Breast epithelium (tissue), 3 donors: Measurements from ENCODE around the gene AARSD1.

Experiments used
- POLR2A ChIP-seq: fragments of 450-650 bp; IDR thresholded peaks from one replicate; pipeline ENCODE4 v1.6.1; 2016; ENCODE audit warnings: antibody characterized with exemption, mild to moderate bottlenecking, moderate library complexity
- POLR2AphosphoS5 ChIP-seq, 3 donors: sonication (generic); formaldehyde crosslinking; IDR thresholded peaks; one replicate each; pipeline ENCODE4 v1.6.1; 2017; ENCODE audit warnings: antibody characterized with exemption in 3 of 3
- TF ChIP-seq, protein P1 (sequence below), 3 donors: fragments of 450-650 bp; IDR thresholded peaks; one replicate each; pipeline ENCODE4 v1.5.1; 2016 to 2017; ENCODE audit warnings: antibody characterized with exemption in 3 of 3, mild to moderate bottlenecking in 3 of 3, moderate library complexity in 3 of 3

DNA sequence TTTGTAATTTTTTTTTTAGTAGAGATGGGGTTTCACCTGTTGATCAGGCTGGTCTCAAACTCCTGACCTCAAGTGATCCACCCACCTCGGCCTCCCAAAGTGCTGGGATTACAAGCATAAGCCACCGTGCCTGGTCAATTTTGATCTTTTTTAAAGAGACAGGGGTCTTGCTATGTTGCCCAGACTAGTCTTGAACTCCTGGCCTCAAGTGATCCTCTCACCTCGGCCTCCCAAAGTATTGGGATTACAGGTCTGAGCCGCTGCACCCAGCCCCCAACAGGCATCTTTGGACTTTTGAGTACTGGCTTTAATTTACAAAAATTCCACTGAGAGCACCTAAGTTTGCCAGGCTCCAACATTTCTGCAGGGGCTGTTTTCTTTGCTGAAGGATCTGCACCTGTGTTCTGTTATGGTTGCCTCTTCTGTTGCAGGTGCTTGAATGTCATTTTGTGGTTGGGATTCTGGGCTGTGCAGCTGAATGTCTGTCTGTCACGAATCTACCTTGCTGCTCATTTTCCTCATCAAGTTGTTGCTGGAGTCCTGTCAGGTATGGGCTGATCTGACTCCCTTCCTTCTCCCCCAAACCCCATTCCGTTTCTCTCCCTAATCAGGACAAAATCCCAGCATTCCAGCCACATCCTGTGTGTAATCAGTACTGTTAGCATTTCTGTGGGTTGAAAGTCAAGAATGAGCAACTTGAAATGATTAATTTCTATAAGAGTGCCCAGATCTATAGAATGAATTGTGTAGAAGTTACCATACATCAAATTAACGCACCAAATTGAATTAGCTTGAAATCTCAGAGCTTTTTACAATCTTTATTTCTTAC, 55.2 kb downstream of the AARSD1 start:
- TF ChIP-seq, protein P1, sequence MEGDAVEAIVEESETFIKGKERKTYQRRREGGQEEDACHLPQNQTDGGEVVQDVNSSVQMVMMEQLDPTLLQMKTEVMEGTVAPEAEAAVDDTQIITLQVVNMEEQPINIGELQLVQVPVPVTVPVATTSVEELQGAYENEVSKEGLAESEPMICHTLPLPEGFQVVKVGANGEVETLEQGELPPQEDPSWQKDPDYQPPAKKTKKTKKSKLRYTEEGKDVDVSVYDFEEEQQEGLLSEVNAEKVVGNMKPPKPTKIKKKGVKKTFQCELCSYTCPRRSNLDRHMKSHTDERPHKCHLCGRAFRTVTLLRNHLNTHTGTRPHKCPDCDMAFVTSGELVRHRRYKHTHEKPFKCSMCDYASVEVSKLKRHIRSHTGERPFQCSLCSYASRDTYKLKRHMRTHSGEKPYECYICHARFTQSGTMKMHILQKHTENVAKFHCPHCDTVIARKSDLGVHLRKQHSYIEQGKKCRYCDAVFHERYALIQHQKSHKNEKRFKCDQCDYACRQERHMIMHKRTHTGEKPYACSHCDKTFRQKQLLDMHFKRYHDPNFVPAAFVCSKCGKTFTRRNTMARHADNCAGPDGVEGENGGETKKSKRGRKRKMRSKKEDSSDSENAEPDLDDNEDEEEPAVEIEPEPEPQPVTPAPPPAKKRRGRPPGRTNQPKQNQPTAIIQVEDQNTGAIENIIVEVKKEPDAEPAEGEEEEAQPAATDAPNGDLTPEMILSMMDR (IDR thresholded peaks at IDR 0.05) = no peak
- TF ChIP-seq POLR2AphosphoS5 (IDR thresholded peaks at IDR 0.05) = no peak
- TF ChIP-seq POLR2A = no peak
